ENCODE measurements around the gene TMEM63A.

DNA sequence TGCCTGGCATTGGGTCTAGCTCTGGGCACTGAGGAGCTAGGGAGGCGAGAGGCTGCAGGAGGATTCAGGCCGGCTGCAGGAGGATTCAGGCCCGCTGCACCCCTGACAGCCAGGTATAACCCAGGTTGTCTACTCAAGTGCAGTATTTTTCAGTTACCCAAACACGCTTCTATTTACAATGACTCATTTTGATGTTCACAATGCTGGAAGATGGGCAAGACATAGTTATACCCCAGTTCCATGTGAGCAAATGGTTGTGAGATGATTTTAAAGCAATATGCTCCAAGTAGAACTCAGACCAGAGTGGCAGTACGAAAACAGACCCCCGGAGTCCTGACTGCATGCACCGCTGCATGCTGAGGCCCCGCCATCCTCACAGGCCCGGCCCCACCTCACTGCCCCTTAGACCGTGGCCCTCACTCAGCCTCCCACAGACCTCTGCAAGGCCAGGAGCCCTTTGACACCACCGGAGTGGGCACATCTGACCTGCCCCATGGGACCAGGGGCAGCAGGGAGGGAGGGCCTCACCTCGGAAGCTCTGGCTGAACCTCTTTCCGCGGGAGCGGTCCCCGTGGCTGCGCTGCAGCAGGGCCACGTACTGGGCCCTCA lies 6.2 kb upstream of the TMEM63A start:
- TF ChIP-seq EZH2 (IDR thresholded peaks at IDR 0.05; ENCODE audit: low read length, missing control alignments): no peak
- TF ChIP-seq, protein P1, sequence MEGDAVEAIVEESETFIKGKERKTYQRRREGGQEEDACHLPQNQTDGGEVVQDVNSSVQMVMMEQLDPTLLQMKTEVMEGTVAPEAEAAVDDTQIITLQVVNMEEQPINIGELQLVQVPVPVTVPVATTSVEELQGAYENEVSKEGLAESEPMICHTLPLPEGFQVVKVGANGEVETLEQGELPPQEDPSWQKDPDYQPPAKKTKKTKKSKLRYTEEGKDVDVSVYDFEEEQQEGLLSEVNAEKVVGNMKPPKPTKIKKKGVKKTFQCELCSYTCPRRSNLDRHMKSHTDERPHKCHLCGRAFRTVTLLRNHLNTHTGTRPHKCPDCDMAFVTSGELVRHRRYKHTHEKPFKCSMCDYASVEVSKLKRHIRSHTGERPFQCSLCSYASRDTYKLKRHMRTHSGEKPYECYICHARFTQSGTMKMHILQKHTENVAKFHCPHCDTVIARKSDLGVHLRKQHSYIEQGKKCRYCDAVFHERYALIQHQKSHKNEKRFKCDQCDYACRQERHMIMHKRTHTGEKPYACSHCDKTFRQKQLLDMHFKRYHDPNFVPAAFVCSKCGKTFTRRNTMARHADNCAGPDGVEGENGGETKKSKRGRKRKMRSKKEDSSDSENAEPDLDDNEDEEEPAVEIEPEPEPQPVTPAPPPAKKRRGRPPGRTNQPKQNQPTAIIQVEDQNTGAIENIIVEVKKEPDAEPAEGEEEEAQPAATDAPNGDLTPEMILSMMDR (conservative IDR thresholded peaks at IDR 0.05 in 1 of 2, IDR thresholded peaks at IDR 0.05 in 1 of 2; ENCODE audit: low read depth in 1 of 2, low read length in 2 of 2): no peak

All from fibroblast of lung (primary cell).